ENCODE data around the gene SSBP3. TPM values are rescaled to one million over a fixed set of nuclear protein-coding genes. Genes with fewer than 3 reads are reported as not detected.

SSBP3 gene
- polyA plus RNA-seq, 1 experiment = 34.3 TPM

GRCh38 chr1:54305906-54306514 is 100.2 kb downstream of the SSBP3 start:
- ChIA-PET POLR2A (interaction anchor here (0.6 kb wide), 2 partner anchors 170 to 323 kb away, joined by 3 to 4 read pairs; no protein-coding TSS in a partner anchor), CTCF (no interaction called here)
- DNase-seq (ENCODE audit: low read depth, low spot score) = no peak
- H3K27ac ChIP-seq (ENCODE audit: low read depth, low read length) = no peak overlapping the region
- H3K4me3 ChIP-seq (ENCODE audit: low read depth, low read length) = no peak overlapping the region
- no peaks in the 10 kb centered on the region for H3K27me3 ChIP-seq (ENCODE audit: control insufficient read depth, insufficient read depth, low read length)
- no peak for TF ChIP-seq CTCF (IDR thresholded peaks at IDR 0.05; ENCODE audit: low read depth, low read length)
- H3K9me3 ChIP-seq (ENCODE audit: control insufficient read depth, insufficient read depth, low read length) = no peaks in the 10 kb centered on the region

GRCh38 chr1:54304518-54304917 is 101.7 kb downstream of the SSBP3 start:
- Histone ChIP-seq H3K4me3 (ENCODE audit: low read depth, low read length) (no peak overlapping the region), H3K27me3 (ENCODE audit: control insufficient read depth, insufficient read depth, low read length) (no peaks in the 10 kb centered on the region), H3K27ac (ENCODE audit: low read depth, low read length) (no peak overlapping the region), H3K9me3 (ENCODE audit: control insufficient read depth, insufficient read depth, low read length) (no peaks in the 10 kb centered on the region)
- TF ChIP-seq CTCF (IDR thresholded peaks at IDR 0.05; ENCODE audit: low read depth, low read length) = no peak
- no peak for DNase-seq (ENCODE audit: low read depth, low spot score)
- ChIA-PET CTCF (no interaction called here), POLR2A (no interaction called here)

GRCh38 chr1:54302951-54303843 is 103.0 kb downstream of the SSBP3 start:
- no peaks in the 10 kb centered on the region for H3K9me3 ChIP-seq (ENCODE audit: control insufficient read depth, insufficient read depth, low read length)
- no peak overlapping the region for H3K27ac ChIP-seq (ENCODE audit: low read depth, low read length)
- DNase-seq (ENCODE audit: low read depth, low spot score) = no peak
- H3K4me3 ChIP-seq (ENCODE audit: low read depth, low read length) = no peak overlapping the region
- H3K27me3 ChIP-seq (ENCODE audit: control insufficient read depth, insufficient read depth, low read length) = no peaks in the 10 kb centered on the region
- no peak for TF ChIP-seq CTCF (IDR thresholded peaks at IDR 0.05; ENCODE audit: low read depth, low read length)
- CTCF ChIA-PET = no interaction called here
- POLR2A ChIA-PET = interaction anchor here (0.5 kb wide), 1 partner anchor 50 kb away, joined by 3 read pairs; no protein-coding TSS in a partner anchor

GRCh38 chr1:54302549-54302948 is 103.6 kb downstream of the SSBP3 start:
- DNase-seq (ENCODE audit: low read depth, low spot score) = no peak
- ChIA-PET POLR2A (no interaction called here), CTCF (no interaction called here)
- Histone ChIP-seq H3K27me3 (ENCODE audit: control insufficient read depth, insufficient read depth, low read length) (no peaks in the 10 kb centered on the region), H3K27ac (ENCODE audit: low read depth, low read length) (no peak overlapping the region), H3K9me3 (ENCODE audit: control insufficient read depth, insufficient read depth, low read length) (no peaks in the 10 kb centered on the region), H3K4me3 (ENCODE audit: low read depth, low read length) (no peak overlapping the region)
- no peak for TF ChIP-seq CTCF (IDR thresholded peaks at IDR 0.05; ENCODE audit: low read depth, low read length)

GRCh38 chr1:54301497-54301896 is 104.7 kb downstream of the SSBP3 start:
- ChIA-PET POLR2A (no interaction called here), CTCF (no interaction called here)
- no peak for DNase-seq (ENCODE audit: low read depth, low spot score)
- Histone ChIP-seq H3K4me3 (ENCODE audit: low read depth, low read length) (no peak overlapping the region), H3K9me3 (ENCODE audit: control insufficient read depth, insufficient read depth, low read length) (no peaks in the 10 kb centered on the region), H3K27me3 (ENCODE audit: control insufficient read depth, insufficient read depth, low read length) (no peaks in the 10 kb centered on the region), H3K27ac (ENCODE audit: low read depth, low read length) (no peak overlapping the region)
- TF ChIP-seq CTCF (IDR thresholded peaks at IDR 0.05; ENCODE audit: low read depth, low read length) = no peak
